K562 (cell line): ENCODE data around the gene PDZD2. TPM values are rescaled to one million over a fixed set of nuclear protein-coding genes. Genes with fewer than 3 reads are reported as not detected.

Source experiments
- ATAC-seq: fragments of 200-7000 bp; cut with Tn5 transposase; 3 replicates; pipeline ENCODE4 v1.9.1; 2020; ENCODE audit warnings: moderate library complexity
- BruUV-seq: library from RNA; stranded (reverse); fragments of 400-500 nt; replicated peaks from 2 replicates; lab custom pipeline; 2021; lab: Mats Ljungman, UMichigan
- CTCF ChIA-PET: fragments of 300-600 bp; formaldehyde crosslinking; extraction: SDS; loops from one replicate; lab custom pipeline; 2021; ENCODE audit warnings: low intra/inter-chr PET ratio; lab: Yijun Ruan, JAX
- POLR2A ChIA-PET: fragments of 300-600, 350-650 bp; sonication (Branson Sonifier 250); formaldehyde crosslinking; extraction: SDS; loops from one replicate; lab custom pipeline; 2021; ENCODE audit warnings: antibody characterized with exemption, inconsistent platforms; lab: Yijun Ruan, JAX
- DNase-seq, 4 experiments: peaks; one replicate each; pipeline versions ENCODE4 v3.0.0 to v3.0.0-alpha.2; 2011 to 2018; ENCODE audit warnings: low spot score in 3 of 4, mixed read lengths in 3 of 4; ENCODE audit errors: extremely low read depth in 1 of 4
- FAIRE-seq: peaks from 2 replicates; lab custom pipeline; 2011; peaks lifted over from hg19 to GRCh38; lab: Jason Lieb, UNC
- H2AFZ ChIP-seq: 2 replicates; pipeline ENCODE4 v1.6.0; 2011; ENCODE audit warnings: low read depth, low read length, control low read depth, inconsistent platforms
- H3K27ac ChIP-seq: fragments of 200-600 bp; 3 replicates; pipeline ENCODE4 v1.8.0; 2011; ENCODE audit warnings: low read depth, mild to moderate bottlenecking, control low read depth, inconsistent platforms, low read length, moderate library complexity, mixed read lengths; ENCODE audit errors: extremely low read depth
- H3K27me3 ChIP-seq, 2 experiments: fragments of 300-600 bp in 1 of 2; 2 replicates in 1 of 2; 3 replicates in 1 of 2; pipeline versions ENCODE4 v1.6.0 to v1.8.0; 2011; ENCODE audit warnings: inconsistent platforms in 2 of 2, low read length in 2 of 2, mild to moderate bottlenecking in 1 of 2, mixed read lengths in 1 of 2, moderate library complexity in 1 of 2; ENCODE audit not compliant: control insufficient read depth in 2 of 2, insufficient read depth in 2 of 2
- H3K36me3 ChIP-seq: fragments of 300-600 bp; 3 replicates; pipeline ENCODE4 v1.8.0; 2011; ENCODE audit warnings: mild to moderate bottlenecking, low read length, inconsistent platforms; ENCODE audit not compliant: control insufficient read depth, insufficient read depth
- H3K4me1 ChIP-seq, 2 experiments: fragments of 200-600 bp in 1 of 2; replicated peaks in 1 of 2; 2 replicates in 1 of 2; 3 replicates in 1 of 2; pipeline versions ENCODE4 v1.5.1 to v1.8.0; 2011; ENCODE audit warnings: inconsistent platforms in 2 of 2, low read length in 2 of 2, mild to moderate bottlenecking in 1 of 2, mixed read lengths in 1 of 2, moderate library complexity in 1 of 2; ENCODE audit not compliant: control insufficient read depth in 2 of 2, insufficient read depth in 2 of 2
- H3K4me2 ChIP-seq: 2 replicates; pipeline ENCODE4 v1.6.1; 2011; ENCODE audit warnings: low read length, control low read depth, inconsistent platforms, mixed read lengths; ENCODE audit not compliant: insufficient read depth
- H3K4me3 ChIP-seq: fragments of 200-600 bp; sonication (generic), shearing (Covaris generic); 2 replicates; pipeline ENCODE4 v1.5.1; 2016; ENCODE audit warnings: control low read depth, inconsistent platforms
- H3K79me2 ChIP-seq: fragments of 200-600 bp; 3 replicates; pipeline ENCODE4 v1.8.0; 2011; ENCODE audit warnings: low read length, inconsistent platforms; ENCODE audit not compliant: control insufficient read depth, insufficient read depth
- H3K9ac ChIP-seq, 2 experiments: 2 replicates each; pipeline versions ENCODE4 v1.6.0 to v1.6.1; 2011; ENCODE audit warnings: low read depth in 2 of 2, low read length in 2 of 2, control low read depth in 1 of 2, inconsistent platforms in 1 of 2, mild to moderate bottlenecking in 1 of 2, mixed read lengths in 1 of 2; ENCODE audit not compliant: insufficient read depth in 1 of 2
- H3K9me1 ChIP-seq: one replicate; pipeline ENCODE4 v1.6.0; 2011; ENCODE audit warnings: inconsistent platforms, mild to moderate bottlenecking, low read length, moderate library complexity; ENCODE audit not compliant: control insufficient read depth, insufficient read depth
- H3K9me3 ChIP-seq: replicated peaks from 2 replicates; pipeline ENCODE4 v1.5.1; 2011; ENCODE audit warnings: low read depth, low read length, inconsistent platforms; ENCODE audit not compliant: control insufficient read depth, insufficient read depth
- H4K20me1 ChIP-seq: replicated peaks from 2 replicates; pipeline ENCODE4 v1.6.1; 2011; ENCODE audit warnings: low read length, inconsistent platforms, mixed read lengths; ENCODE audit not compliant: control insufficient read depth, insufficient read depth
- CHD2 ChIP-seq: IDR thresholded peaks from 2 replicates; pipeline ENCODE4 v1.6.1; 2011; ENCODE audit warnings: low read depth, low read length
- DDX20 ChIP-seq: fragments of 450-650 bp; IDR thresholded peaks from 2 replicates; pipeline ENCODE4 v1.6.1; 2016; ENCODE audit warnings: missing genetic modification characterization, low read depth, mild to moderate bottlenecking, missing compliant biosample characterization, moderate library complexity
- ELF1 ChIP-seq: fragments of 200-800 bp; sonication (Bioruptor generic); IDR thresholded peaks from 2 replicates; pipeline ENCODE4 v1.6.1; 2016; ENCODE audit warnings: missing genetic modification characterization, missing compliant biosample characterization
- GTF2F1 ChIP-seq: IDR thresholded peaks from 2 replicates; pipeline ENCODE4 v1.6.1; 2011; ENCODE audit warnings: low read depth, low read length, improper control_type of control experiment
- HOXB6 ChIP-seq: fragments of 250-450 bp; sonication (Bioruptor Pico); IDR thresholded peaks from 2 replicates; pipeline ENCODE4 v1.5.1; 2022; ENCODE audit warnings: mild to moderate bottlenecking, borderline replicate concordance
- KDM5B ChIP-seq: fragments of 200-600 bp; sonication (generic); IDR thresholded peaks from 2 replicates; pipeline ENCODE4 v1.6.1; 2012; ENCODE audit warnings: low read depth, mild to moderate bottlenecking, moderate library complexity, low read length, control low read depth, inconsistent platforms; ENCODE audit not compliant: insufficient replicate concordance
- MCM7 ChIP-seq, 2 experiments: fragments of 450-650 bp; IDR thresholded peaks; 2 replicates each; pipeline ENCODE4 v1.6.1; 2016 to 2018
- MEIS2 ChIP-seq: fragments of 450-650 bp; IDR thresholded peaks from 2 replicates; pipeline ENCODE4 v1.6.1; 2014; ENCODE audit warnings: mild to moderate bottlenecking; ENCODE audit not compliant: partially characterized antibody
- PHF20 ChIP-seq: fragments of 450-650 bp; IDR thresholded peaks from 2 replicates; pipeline ENCODE4 v1.6.1; 2018; ENCODE audit not compliant: partially characterized antibody
- POLR2A ChIP-seq: fragments of 450-650 bp; conservative IDR thresholded peaks from 2 replicates; pipeline ENCODE4 v1.6.1; 2016
- POLR2B ChIP-seq: fragments of 450-650 bp; IDR thresholded peaks from 2 replicates; pipeline ENCODE4 v1.6.1; 2018; ENCODE audit warnings: low read depth; ENCODE audit not compliant: partially characterized antibody
- POU5F1 ChIP-seq: fragments of 150-350 bp; IDR thresholded peaks from 2 replicates; pipeline ENCODE4 v1.6.1; 2014; ENCODE audit warnings: borderline replicate concordance, low read length, low read depth, mild to moderate bottlenecking; ENCODE audit not compliant: partially characterized antibody
- RBM14 ChIP-seq: fragments of 200-400 bp; formaldehyde crosslinking; IDR thresholded peaks from 2 replicates; pipeline ENCODE4 v1.6.1; 2018; ENCODE audit warnings: low read depth, mild to moderate bottlenecking, low read length, moderate library complexity, borderline replicate concordance; ENCODE audit not compliant: insufficient read depth
- RNF219 ChIP-seq: fragments of 250-450 bp; sonication (Bioruptor Pico); IDR thresholded peaks from 2 replicates; pipeline ENCODE4 v1.5.0; 2022; ENCODE audit warnings: mild to moderate bottlenecking
- TAF9B ChIP-seq: fragments of 450-650 bp; IDR thresholded peaks from 2 replicates; pipeline ENCODE4 v1.6.1; 2018; ENCODE audit warnings: mild to moderate bottlenecking; ENCODE audit not compliant: partially characterized antibody
- WHSC1 ChIP-seq: IDR thresholded peaks from one replicate; pipeline ENCODE4 v1.6.1; 2012; ENCODE audit warnings: low read length, control low read depth, inconsistent platforms
- ZNF253 ChIP-seq: fragments of 250-450 bp; sonication (Bioruptor Pico); conservative IDR thresholded peaks from 2 replicates; pipeline ENCODE4 v1.6.1; 2021; ENCODE audit warnings: mild to moderate bottlenecking
- ZNF431 ChIP-seq: sonication (generic); formaldehyde crosslinking; IDR thresholded peaks from 2 replicates; pipeline ENCODE4 v1.8.0; 2022; ENCODE audit warnings: mild to moderate bottlenecking, missing genetic modification reagents
- WGBS: fragments of 100-300 bp; shearing (Covaris generic); methylation state at CpG from one replicate; pipeline ENCODE4 v1.1.6; 2016; ENCODE audit warnings: low coverage, mixed read lengths; ENCODE audit not compliant: insufficient coverage; ENCODE audit errors: missing lambda C conversion rate; 5-methylcytosine and 5-hydroxymethylcytosine counted together
- in situ Hi-C: fragments of 300-500 bp; cut with MboI; formaldehyde crosslinking; loops from 4 replicates; pipeline ENCODE4 v1.15.0; 2018; ENCODE audit warnings: inconsistent platforms, mixed read lengths
- intact Hi-C: fragments of 100-400 bp; cut with micrococcal nuclease; formaldehyde crosslinking; loops from 2 replicates; pipeline ENCODE4 v1.14.2; 2022
- polyA plus RNA-seq, 8 experiments: library from polyadenylated mRNA; depleted of rRNA in 4 of 8; stranded (reverse) in 5 of 8; unstranded in 3 of 8; fragments of >200 nt; fragmentation: Nextera tagmentation in 2 of 8; fragmentation: Illumina TruSeq in 1 of 8; extraction: Ambion mirVana in 2 of 8; extraction: Trizol in 1 of 8; gene quantifications; 2 replicates each; pipeline versions ENCODE4 v1.2.1 to v1.2.3, GENCODE V29; 2011 to 2014; ENCODE audit warnings: inconsistent platforms in 1 of 8, missing spikeins in 1 of 8
- total RNA-seq, 7 experiments: library from RNA; depleted of rRNA in 6 of 7; stranded (reverse); fragments of >200 nt in 6 of 7; fragmentation: Illumina TruSeq in 2 of 7; extraction: Trizol in 2 of 7; gene quantifications; 2 replicates each; pipeline versions ENCODE4 v1.2.1 to v1.2.3, GENCODE V29; 2011 to 2021; ENCODE audit warnings: low replicate concordance in 1 of 7
- TF ChIP-seq, protein P1 (sequence below), 2 experiments: IDR thresholded peaks in 1 of 2; conservative IDR thresholded peaks in 1 of 2; 2 replicates each; pipeline ENCODE4 v1.6.1; 2016; ENCODE audit warnings: low read depth in 2 of 2, mild to moderate bottlenecking in 1 of 2, missing compliant biosample characterization in 1 of 2, missing genetic modification characterization in 1 of 2, moderate library complexity in 1 of 2

Gene PDZD2
- total and polyA plus RNA-seq, 9 of the 15 experiments (the other 6 are each of a cell fraction or from before 2014, with no cell fraction given), result 0.02 to 0.08 (median 0.04) TPM; not detected in 6

DNA sequence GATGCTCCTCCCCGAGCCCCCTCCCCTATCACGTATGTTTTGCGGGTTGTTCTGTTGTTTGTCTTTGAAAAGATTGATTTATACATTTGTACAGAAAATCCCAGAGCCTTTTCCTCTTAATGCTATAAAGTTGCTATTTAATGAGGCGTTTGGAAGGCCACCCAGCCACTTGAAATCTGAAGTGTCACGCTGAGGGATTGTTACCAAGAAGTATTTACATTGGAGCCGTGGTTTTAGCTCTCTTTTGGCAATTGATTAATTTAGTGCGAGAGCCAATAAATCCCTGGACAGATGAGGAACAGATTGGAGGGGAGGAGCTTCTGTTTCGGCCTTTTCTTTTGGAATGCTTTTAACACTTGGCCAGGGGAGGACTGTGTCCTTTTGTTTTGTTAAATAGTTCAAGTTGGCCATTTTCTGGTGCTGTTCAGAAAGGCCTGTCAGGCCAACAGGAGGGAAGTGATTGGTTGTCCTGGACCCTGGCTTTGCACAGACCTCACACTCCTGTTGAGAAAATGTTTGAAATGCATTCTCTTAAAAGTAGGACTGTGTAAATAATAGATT lies 250.2 kb downstream of the PDZD2 start:
- H2AFZ ChIP-seq, result no peak overlapping the region
- in situ Hi-C loops (no loop called here), intact Hi-C loops (no loop called here)
- H3K9ac ChIP-seq, result no peak overlapping the region
- no peak overlapping the region for H3K4me2 ChIP-seq
- H3K27me3 ChIP-seq, result peaks cover 34 to 43% of the 10 kb centered on the region in 2 experiments
- no peaks in the 10 kb centered on the region for H3K4me1 ChIP-seq
- TF ChIP-seq MEIS2 (no peak), ZNF253 (no peak), DDX20 (tag) (no peak), ZNF431 (CRISPR knock-in tag) (no peak), KDM5B (no peak), POLR2A (no peak), HOXB6 (CRISPR knock-in tag) (no peak), WHSC1 (no peak), ELF1 (tag) (no peak), TAF9B (no peak), MCM7 (IDR thresholded peaks at IDR 0.05) (no peak), GTF2F1 (no peak), POLR2B (no peak), RBM14 (no peak), PHF20 (no peak), RNF219 (CRISPR knock-in tag) (no peak), CHD2 (no peak), POU5F1 (no peak)
- TF ChIP-seq, protein P1, sequence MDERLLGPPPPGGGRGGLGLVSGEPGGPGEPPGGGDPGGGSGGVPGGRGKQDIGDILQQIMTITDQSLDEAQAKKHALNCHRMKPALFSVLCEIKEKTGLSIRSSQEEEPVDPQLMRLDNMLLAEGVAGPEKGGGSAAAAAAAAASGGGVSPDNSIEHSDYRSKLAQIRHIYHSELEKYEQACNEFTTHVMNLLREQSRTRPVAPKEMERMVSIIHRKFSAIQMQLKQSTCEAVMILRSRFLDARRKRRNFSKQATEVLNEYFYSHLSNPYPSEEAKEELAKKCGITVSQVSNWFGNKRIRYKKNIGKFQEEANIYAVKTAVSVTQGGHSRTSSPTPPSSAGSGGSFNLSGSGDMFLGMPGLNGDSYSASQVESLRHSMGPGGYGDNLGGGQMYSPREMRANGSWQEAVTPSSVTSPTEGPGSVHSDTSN (CRISPR knock-in tag; IDR thresholded peaks at IDR 0.05; ENCODE audit: low read depth), result no peak
- TF ChIP-seq, protein P1 (tag; conservative IDR thresholded peaks at IDR 0.05; ENCODE audit: low read depth), result no peak
- H3K9me1 ChIP-seq, result no peaks in the 10 kb centered on the region
- no peak for ATAC-seq
- no peak for DNase-seq
- H3K27ac ChIP-seq, result no peak overlapping the region
- no TSS peak for BruUV-seq
- no peaks in the 10 kb centered on the region for H3K79me2 ChIP-seq
- no peaks in the 10 kb centered on the region for H4K20me1 ChIP-seq
- H3K36me3 ChIP-seq, result no peaks in the 10 kb centered on the region
- H3K9me3 ChIP-seq, result no peaks in the 10 kb centered on the region
- 0% methylated on average over 8 of the region's 8 CpGs for WGBS
- no peak overlapping the region for H3K4me3 ChIP-seq
- FAIRE-seq, result no peak
- POLR2A ChIA-PET, result no interaction called here
- CTCF ChIA-PET, result no interaction called here
